GM18517 (cell line): ENCODE results near the gene DGKG.

Experiments
- ATAC-seq: cut with Tn5 transposase; IDR thresholded peaks from one replicate; pipeline ENCODE4 v1.9.1; 2021; ENCODE audit warnings: mild to moderate bottlenecking, moderate library complexity; ENCODE audit not compliant: unreplicated experiment

DGKG gene

DNA sequence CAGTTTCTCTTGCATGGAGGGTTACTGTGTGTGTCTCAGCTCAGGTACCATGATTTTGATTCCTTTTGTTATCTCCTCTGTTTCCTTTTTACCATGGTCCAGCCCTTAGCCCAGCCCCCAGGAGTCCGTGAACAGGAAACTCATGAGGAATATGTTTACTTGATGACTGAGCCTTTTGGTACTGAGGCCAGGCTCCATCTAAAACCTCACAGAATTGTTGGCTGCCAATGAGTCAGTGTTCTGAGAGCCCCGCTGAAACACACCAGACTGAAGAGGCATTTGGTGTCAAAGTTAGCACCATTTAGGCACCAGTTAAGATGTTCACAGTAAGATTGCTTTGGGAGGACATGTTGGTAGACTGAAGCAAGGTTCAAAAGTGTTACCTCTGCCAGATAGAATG, 80.9 kb downstream of the DGKG start:
- ATAC-seq, result no peak

- no peak for ATAC-seq
Observed at GRCh38 chr3:186280737-186281136, 81.3 kb downstream of the DGKG start.

DNA sequence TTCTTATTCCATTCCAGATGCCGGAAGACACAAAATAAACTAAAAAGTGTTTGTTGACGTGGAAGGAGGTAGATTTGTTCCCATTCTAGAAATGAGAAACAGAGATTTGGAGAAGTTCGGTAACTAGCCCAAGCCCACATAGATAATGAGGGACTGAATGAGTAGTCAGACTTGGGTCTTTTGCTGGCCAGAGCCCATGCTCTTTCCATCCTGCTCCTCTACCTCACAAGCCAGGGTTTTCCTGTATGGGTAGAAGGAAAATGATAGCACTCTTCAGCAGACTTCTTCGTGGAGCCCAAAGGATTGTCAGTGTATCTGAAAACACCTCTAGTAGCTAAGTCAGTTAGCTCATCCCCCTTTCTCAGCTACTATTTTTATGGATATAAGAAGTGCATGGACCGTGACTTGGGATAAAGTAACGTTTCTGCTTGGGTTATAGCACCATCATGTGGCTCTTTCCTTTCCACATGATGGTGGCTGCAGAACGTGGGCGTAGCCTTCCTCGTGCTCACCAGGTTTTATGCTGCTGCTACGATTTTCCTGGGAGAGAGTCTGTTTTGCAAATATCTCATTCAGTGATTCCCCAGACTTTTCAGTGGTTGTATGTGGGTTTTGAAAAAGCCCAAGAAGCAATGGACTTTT, 84.6 kb downstream of the DGKG start:
- ATAC-seq, result no peak

- ATAC-seq, result no peak
Observed at GRCh38 chr3:186275436-186275835, 86.6 kb downstream of the DGKG start.

DNA sequence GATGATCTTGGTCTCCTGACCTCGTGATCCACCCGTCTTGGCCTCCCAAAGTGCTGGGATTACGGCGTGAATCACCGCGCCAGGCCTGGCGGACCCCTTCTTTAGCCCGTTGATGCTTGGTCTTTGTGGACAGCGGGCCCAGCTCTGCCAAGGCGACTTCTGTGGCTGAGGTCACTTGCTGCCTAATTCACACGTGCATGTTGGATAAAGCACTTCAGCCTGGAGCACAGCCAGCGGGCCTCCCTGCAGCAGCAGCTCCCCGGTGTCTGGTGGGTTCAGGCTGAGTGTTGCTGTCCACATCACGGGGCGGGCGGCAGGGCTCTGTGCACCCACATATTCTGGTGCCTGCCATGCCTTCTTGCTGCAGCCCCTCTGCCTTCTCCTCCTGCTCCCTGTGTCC, 88.4 kb downstream of the DGKG start:
- no peak for ATAC-seq

GRCh38 chr3:186270701-186271100, 91.3 kb downstream of the DGKG start:
- no peak for ATAC-seq

DNA sequence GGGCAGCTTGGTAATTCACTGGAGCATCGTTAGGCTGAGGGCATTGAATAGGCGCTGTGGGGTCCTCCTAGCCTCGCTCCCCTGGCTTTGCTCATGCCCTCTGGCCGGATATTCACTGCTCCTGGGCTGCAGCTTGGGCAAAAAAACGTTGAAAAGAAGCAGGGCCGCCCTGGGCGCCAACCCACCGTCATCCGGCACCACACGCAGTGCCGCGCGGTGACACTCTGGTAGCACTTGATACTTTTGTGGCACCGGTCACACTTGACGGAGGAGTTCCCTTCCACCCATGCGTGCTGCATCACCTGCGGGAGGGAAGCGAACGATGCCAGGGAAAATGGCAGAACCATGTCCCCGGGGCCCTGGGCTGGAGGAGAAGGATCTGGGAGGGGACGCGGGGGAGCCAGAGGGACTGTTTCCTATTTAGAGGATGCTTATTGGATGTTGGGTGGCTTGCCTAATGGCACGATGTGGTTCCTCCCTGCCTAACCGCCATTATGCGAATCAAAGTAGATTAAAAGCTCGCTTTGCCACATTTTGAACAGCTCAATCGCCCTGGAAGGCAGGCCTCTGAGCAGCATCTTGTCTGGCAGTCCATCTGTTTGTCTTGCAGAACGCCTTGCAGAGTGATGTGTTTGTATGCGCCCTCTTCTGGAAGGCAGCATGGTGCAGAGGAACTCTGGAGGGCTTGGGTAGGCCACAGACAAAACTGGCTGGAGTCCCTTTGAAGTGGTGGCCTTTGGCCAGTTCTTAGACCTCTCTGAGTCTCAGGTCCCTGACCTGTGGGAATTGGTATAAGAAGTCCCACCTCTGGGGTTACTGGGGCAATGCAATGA, 93.2 kb downstream of the DGKG start:
- ATAC-seq, result no peak

DNA sequence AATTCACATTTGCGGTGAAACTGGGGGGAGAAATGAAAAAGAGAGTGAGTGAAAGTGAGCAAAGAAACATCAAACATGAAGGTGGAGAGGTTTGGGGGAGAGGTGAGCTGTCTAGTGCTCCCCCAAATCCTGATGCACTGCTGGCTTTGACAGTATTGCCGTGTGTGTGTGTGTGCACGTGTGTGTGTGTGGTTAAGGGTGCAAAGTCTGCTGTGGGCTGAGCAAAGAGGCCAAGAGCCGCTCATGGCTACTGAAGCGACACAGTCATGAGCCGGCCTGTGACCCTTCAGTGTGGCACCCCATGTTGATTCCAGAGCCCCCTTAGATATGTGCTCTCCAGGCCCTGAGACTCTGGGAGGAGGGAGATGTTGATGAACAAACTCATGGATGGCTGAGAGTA, 94.3 kb downstream of the DGKG start:
- no peak for ATAC-seq

DNA sequence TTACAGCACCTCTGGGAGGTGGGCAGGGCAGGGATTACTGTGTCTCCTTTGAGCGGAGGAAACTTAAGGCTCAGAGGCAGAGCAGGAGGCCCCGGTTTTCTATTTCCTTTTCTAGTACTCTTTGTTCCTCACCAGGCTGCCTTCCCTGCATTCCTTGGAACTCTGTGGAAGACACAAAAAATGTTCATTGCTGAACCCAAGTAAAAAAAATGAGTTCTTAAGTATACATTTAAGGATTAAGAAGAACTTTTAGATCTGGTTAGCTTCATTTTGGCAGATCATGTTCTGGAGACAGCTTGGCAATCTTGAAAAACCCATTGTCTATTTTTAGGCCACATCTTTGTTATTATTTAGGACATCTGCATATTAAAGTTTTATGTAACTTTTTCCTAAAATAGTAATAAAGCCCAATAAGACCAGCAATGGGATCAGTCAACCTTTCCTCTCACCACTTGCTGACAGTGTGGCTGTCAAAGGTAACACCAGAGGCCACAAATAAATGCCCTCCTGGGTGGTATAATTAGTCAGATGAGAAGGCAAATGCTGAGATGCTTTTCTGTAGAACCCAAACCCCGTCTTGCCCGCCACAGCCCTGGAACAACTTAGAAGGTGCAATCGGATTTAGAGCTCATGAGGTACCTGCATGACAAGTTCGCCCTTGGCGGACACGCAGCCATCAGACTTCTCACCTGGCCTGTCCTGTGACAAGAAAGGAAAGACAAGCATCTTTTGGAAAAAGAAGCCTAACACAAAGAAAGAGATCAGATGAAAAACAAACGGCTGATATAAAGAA, 97.2 kb downstream of the DGKG start:
- no peak for ATAC-seq

DNA sequence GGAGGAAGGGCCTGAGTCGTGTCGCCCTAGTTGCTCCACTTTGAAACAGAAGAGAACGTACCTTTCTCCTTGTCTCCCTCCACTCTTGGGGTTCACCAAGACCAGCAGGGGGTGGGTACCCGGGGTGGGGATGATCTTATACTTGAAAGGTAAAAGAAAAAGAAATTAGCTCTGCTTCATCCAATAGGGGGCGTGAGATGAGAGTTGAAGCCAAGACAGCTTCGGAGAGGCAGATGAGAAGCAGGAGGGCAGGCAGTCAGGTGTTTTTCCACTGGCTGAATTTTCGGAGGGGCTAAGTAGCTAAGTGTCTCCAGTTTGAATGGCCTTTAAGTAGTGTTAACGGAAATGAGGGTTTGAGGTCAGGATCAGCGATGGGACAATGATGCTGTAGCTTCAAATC, 100.4 kb downstream of the DGKG start:
- ATAC-seq, result no peak

DNA sequence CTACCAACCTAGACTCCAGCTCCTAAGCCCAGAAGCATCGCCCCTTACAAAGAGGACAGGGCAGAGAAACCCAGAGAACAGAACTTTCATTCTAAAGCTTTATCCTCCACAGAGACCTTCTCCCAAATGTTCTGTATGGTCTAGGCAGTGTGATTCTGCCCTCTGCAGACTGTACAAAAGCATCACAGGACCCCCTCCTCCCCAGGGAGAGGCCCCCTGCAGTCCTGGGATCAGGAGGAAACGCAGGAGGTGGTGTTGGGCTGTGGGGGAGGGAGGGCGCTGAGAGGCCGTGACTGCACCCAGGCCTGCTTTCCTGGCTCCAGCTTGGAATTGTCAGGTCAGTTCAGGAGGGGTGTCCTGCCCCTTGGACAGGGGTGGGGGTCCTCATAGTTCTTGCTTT, 101.3 kb downstream of the DGKG start:
- no peak for ATAC-seq

GRCh38 chr3:186259612-186260383, 102.2 kb downstream of the DGKG start:
- ATAC-seq, result no peak

GRCh38 chr3:186258968-186259367, 103.1 kb downstream of the DGKG start:
- ATAC-seq, result no peak

DNA sequence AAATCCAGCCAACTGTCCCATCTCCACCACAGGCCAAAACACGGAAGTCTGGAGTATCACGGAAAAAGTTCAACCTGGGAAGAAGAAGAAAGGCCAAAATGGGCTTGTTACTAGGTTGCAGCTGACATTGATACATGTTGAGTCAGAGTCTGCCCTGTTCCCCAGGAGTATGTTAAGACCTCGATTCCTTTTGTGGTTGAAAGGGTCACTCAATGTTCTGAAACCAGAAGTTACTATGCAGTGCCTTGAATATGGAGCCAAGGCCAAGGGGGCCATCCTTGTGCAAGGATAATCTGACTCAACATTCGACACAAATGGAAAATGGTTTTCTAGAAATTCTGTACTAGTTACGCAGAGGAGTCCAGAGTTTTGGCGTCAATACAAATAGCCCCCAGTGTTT, 104.2 kb downstream of the DGKG start:
- no peak for ATAC-seq

DNA sequence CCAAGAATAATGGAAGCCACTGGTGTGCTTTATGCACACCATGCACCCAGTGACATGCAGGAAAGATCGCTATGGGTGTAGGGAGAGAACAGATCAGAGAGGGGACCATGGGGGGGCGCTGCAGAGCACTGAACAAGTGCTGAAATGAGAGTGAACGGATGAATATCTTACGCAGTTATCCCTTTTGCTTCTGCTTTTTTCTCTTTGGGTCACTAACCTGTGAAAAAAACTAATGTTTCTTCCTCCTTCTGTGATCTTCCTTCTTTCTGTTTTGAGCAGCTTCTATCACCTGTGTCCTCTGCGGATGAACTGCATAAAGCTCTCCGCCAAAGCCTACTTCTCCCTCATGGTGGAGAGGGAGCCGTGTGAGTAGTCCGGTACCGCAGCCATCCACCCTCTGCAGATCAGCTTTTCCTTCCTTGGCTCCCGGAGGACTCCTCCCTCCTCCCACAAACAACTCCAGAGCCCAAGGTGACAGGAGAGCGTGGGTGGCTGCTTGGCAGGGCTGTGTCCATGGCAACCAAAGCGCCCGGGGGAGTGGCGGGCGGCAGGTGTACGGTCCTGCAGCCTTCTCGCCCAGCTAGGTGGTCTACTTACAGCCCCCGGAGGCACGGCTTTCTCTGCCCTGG, 106.2 kb downstream of the DGKG start:
- ATAC-seq, result no peak

DNA sequence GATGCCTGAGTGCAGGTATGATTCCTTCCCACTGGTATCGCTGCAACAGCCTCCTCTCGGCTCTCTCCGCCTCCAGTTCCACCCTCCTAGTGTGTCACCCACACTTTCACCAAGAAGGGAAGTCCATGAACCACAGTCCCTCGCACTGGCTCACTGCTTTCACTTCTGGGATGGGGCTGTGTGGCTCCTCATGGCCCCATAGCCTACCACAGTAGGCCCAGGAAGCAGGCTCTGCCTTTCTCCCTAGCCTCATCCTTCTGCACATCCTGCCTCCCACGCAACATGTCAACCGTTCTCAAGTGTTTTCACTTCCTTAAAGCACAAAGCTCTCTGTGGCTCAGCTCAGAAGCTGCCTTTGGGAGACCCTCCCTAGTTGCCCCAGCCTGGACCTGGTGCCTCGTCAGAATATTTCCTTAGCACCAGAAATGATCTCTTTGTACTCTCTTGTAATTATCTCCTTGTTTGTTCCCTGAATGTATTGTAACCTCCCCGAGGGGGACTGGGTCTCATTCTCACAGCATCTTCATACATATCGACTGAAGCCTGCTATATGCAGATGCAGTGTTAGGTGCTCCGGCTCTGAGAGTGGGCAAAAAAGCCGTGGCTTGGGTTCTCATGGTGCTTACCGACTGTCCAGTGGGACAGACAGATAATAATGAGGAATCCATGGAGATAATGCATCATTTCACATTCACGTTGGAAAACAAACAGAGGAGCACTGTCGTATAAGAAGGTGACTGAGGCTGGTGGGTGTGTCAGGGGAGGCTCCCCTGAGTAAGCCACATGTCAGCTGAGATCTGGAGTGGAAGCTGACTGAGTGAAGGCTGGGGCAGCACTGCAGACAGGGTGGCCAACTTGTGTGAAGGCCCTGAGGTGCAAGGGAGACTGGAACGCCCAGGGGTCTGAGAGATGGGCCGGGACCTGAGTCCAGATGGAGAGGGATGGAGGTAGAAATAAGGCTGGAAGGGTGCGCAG, 107.1 kb downstream of the DGKG start:
- peak; percentile 78 for ATAC-seq

- no peak for ATAC-seq
Observed at GRCh38 chr3:186251948-186252619, 110.0 kb downstream of the DGKG start.

DNA sequence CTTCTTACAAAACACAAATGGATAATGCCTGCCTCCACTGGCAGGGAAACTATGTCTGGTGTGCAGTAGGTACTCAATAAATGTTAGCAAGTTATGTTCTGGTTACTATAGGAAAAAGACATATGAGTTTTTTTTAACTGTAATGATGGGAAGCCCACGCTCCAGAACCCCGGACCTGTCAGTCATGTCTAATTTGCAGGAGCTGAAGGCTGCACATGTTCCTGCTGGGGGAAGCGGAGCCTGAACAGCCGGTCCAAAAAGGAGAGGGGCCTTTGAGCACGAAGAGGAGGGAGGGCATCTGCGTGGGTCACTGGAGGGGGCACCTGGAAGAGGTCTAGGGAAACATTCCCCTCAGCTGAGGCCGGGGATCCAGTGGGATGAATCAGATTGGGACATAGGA, 113.2 kb downstream of the DGKG start:
- no peak for ATAC-seq
